Stimulated activated naive B cell treated with anti-CD40 and anti-IgM and Interleukin-4, amounts not matched to agents 10 μg/mL and 1 μg/mL and 100 μg/mL, for 72 hours (primary cell): ENCODE data around the gene C16orf90.

Experiments
- ATAC-seq, 2 donors: fragments of 150-1000 bp; cut with Tn5 transposase; replicated peaks; 2 replicates each; pipeline ENCODE4 v1.10.0; 2021; ENCODE audit warnings: moderate library complexity in 1 of 2
- DNase-seq: peaks from one replicate; pipeline ENCODE4 v3.0.0; 2021
- H3K27ac Mint-ChIP-seq: one replicate; pipeline ENCODE4 v1.8.0; 2022; ENCODE audit warnings: mild to moderate bottlenecking, mixed read lengths
- H3K27me3 Mint-ChIP-seq, 2 donors: one replicate each; pipeline ENCODE4 v1.8.0; 2022; ENCODE audit warnings: mixed read lengths in 2 of 2
- H3K36me3 Mint-ChIP-seq, 2 donors: one replicate each; pipeline ENCODE4 v1.8.0; 2022; ENCODE audit warnings: mixed read lengths in 2 of 2, mild to moderate bottlenecking in 1 of 2
- H3K4me1 Mint-ChIP-seq, 2 donors: one replicate each; pipeline ENCODE4 v1.8.0; 2022; ENCODE audit warnings: mixed read lengths in 2 of 2, mild to moderate bottlenecking in 1 of 2
- H3K4me3 Mint-ChIP-seq, 2 donors: one replicate each; pipeline ENCODE4 v1.8.0; 2022; ENCODE audit warnings: mild to moderate bottlenecking in 2 of 2, mixed read lengths in 2 of 2, moderate library complexity in 1 of 2
- H3K9me3 Mint-ChIP-seq, 2 donors: one replicate each; pipeline ENCODE4 v1.8.0; 2022; ENCODE audit warnings: mixed read lengths in 2 of 2, mild to moderate bottlenecking in 1 of 2

Gene C16orf90

DNA sequence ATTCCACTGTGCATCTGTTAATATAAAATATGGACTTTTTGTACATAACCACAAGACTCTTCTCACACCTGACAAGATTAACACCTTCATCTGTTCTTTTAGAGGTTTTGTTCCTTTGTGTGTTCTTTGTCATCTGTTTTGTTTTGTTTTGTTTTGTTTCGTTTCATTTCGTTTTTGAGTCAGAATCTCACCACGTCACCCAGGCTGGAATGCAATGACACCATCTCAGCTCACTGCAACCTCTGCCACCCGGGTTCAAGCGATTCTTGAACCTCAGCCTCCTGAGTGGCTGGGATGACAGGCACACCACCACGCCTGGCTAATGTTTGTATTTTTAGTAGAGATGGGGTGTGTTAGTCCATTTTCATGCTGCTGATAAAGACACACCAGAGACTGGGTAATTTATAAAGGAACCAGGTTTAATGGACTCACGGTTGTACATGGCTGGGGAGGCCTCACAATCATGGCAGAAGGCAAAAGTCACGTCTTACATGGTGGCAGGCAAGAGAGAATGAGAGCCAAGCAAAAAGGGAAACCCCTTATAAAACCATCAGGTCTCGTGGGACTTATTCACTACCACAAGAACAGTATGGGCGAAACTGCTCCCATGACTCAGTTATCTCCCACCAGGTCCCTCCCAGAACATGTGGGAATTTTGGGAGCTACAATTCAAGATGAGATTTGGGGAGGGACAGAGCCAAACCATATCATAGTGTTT lies 22.3 kb downstream of the C16orf90 start:
- Mint-ChIP-seq H3K4me3 (no peak overlapping the region), H3K27ac (no peak overlapping the region), H3K36me3 (peaks cover 29 to 41% of the 10 kb centered on the region in 2 donors), H3K9me3 (peaks cover 0 to 7% of the 10 kb centered on the region in 2 donors), H3K27me3 (no peaks in the 10 kb centered on the region), H3K4me1 (peaks cover 12 to 36% of the 10 kb centered on the region in 2 donors)
- ATAC-seq: no peak
- no peak for DNase-seq

DNA sequence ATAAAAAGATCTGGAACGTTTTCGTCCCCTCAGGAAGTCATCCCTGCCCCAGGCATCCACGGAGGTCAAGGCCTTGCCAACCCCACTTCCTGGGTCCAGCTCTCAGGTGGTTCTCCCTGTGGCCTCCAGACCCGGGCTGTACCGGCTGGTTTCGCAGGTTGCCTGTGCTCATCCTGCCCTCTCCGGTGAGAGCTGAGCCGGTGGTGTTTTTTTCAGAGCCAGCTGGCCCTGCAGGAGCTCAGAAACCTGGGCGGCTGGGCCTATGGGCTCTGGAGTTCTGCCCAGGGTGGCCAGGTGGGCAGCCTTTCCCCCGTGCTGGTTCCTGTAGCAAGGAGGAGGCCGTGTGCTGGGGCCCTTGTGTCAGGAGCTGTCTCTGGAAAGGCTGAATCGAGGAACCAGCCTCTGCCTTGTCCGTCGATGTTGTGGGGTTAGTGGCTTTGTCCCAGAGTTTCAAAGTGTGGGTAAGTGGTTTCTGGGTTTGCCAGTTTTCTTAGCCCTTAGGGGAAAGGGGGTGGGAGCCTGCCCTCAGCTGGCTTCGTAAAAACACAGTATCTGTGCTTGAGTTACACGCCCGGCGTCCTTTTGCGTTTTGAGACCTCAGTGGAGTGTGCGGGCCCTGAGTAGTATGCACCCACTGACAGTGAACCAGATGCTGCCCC lies 23.6 kb downstream of the C16orf90 start:
- H3K27ac Mint-ChIP-seq: no peak overlapping the region

GRCh38 chr16:3470723-3471122 lies 24.6 kb downstream of the C16orf90 start:
- Mint-ChIP-seq H3K4me3 (no peak overlapping the region), H3K36me3 (peaks cover 40 to 55% of the 10 kb centered on the region in 2 donors), H3K27ac (no peak overlapping the region), H3K9me3 (peaks cover 0 to 10% of the 10 kb centered on the region in 2 donors), H3K27me3 (no peaks in the 10 kb centered on the region), H3K4me1 (peaks cover 28 to 51% of the 10 kb centered on the region in 2 donors)
- DNase-seq (no peak), ATAC-seq (no peak)

More for the DNA sequence above, 23.6 kb downstream of the C16orf90 start:
- Mint-ChIP-seq H3K4me3 (no peak overlapping the region), H3K4me1 (peaks cover 25 to 49% of the 10 kb centered on the region in 2 donors), H3K27me3 (no peaks in the 10 kb centered on the region), H3K36me3 (peaks cover 38 to 55% of the 10 kb centered on the region in 2 donors), H3K9me3 (peaks cover 0 to 10% of the 10 kb centered on the region in 2 donors)
- no peak for ATAC-seq
- no peak for DNase-seq

GRCh38 chr16:3469736-3470135 lies 25.6 kb downstream of the C16orf90 start:
- peak overlapping the region; percentile 38 for H3K27ac Mint-ChIP-seq
- H3K4me1 Mint-ChIP-seq: peaks cover 26 to 48% of the 10 kb centered on the region in 2 donors
- DNase-seq: no peak
- peaks cover 0 to 10% of the 10 kb centered on the region in 2 donors for H3K9me3 Mint-ChIP-seq
- H3K4me3 Mint-ChIP-seq: no peak overlapping the region
- H3K36me3 Mint-ChIP-seq: peaks cover 39 to 58% of the 10 kb centered on the region in 2 donors
- no peaks in the 10 kb centered on the region for H3K27me3 Mint-ChIP-seq
- ATAC-seq: no peak

DNA sequence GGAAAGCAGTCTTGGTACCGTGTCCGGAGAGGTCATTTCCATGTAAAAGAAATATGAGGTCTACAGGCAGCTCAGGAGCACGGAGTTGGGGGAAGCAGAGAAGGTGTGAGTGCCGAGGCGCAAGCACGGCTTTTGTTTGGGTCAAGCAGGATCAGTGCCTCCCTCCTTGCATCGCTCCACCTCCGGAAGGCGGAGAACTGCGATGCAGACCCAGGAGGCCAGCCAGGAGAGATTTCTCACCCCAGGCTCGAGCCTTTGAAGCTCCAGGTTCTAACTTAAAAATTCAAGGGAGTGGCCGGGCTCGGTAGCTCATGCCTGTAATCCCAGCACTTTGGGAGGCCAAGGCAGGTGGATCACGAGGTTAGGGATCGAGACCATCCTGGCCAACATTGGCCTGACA lies 26.8 kb downstream of the C16orf90 start:
- no peak for DNase-seq
- peaks cover 26 to 56% of the 10 kb centered on the region in 2 donors for H3K4me1 Mint-ChIP-seq
- no peaks in the 10 kb centered on the region for H3K27me3 Mint-ChIP-seq
- no peak overlapping the region for H3K27ac Mint-ChIP-seq
- H3K9me3 Mint-ChIP-seq: peaks cover 0 to 9% of the 10 kb centered on the region in 2 donors
- no peak overlapping the region for H3K4me3 Mint-ChIP-seq
- peaks cover 39 to 58% of the 10 kb centered on the region in 2 donors for H3K36me3 Mint-ChIP-seq
- ATAC-seq: no peak

DNA sequence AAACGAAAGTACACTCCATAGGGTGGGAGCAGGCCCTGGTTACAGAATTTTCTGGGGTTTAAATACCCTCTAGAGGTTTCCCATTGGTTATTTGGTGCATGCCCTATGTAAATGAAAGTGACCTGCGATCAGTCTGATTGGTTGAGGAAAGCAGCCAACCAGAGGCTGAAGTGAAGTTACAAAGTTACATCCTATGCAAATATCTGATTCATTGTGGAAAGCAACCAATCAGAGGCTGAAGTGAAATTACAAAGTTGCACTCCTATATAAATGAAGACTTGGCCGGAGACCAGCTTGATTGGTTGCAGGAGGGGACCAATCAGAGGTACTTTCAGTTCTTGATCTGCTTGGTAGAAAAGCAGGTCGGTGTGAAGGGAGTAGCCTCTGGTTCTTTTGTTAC lies 27.4 kb downstream of the C16orf90 start:
- H3K36me3 Mint-ChIP-seq: peaks cover 33 to 52% of the 10 kb centered on the region in 2 donors
- no peak overlapping the region for H3K4me3 Mint-ChIP-seq
- peaks cover 0 to 6% of the 10 kb centered on the region in 2 donors for H3K9me3 Mint-ChIP-seq
- ATAC-seq: peak; percentile 29 to 45
- no peak for DNase-seq
- H3K4me1 Mint-ChIP-seq: peaks cover 22 to 51% of the 10 kb centered on the region in 2 donors
- no peaks in the 10 kb centered on the region for H3K27me3 Mint-ChIP-seq
- no peak overlapping the region for H3K27ac Mint-ChIP-seq

DNA sequence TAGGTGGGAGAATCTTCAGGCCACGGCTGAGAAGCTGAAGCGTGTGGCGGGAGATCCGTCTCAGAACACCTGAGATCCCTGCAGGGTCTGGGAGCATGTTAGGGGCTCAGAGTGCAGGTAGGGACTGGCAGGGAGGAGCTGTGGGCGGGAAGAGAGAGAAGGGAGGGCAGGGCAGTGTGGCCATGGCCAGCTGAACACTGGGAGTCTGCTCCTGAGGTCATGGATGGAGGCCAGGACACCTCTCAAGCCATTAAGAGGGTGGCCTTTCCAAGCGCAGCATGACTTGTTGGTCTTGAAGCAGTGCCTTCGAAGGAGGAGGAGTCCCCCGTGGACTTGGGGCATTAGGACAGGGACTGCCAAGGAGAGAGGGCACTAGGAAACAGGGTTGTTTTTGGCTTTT lies 28.1 kb downstream of the C16orf90 start:
- no peak for DNase-seq
- H3K27ac Mint-ChIP-seq: peak overlapping the region; percentile 67
- no peaks in the 10 kb centered on the region for H3K27me3 Mint-ChIP-seq
- H3K4me1 Mint-ChIP-seq: peaks cover 25 to 55% of the 10 kb centered on the region in 2 donors
- H3K36me3 Mint-ChIP-seq: peaks cover 26 to 45% of the 10 kb centered on the region in 2 donors
- no peak for ATAC-seq
- no peak overlapping the region for H3K4me3 Mint-ChIP-seq
- peaks cover 0 to 3% of the 10 kb centered on the region in 2 donors for H3K9me3 Mint-ChIP-seq

DNA sequence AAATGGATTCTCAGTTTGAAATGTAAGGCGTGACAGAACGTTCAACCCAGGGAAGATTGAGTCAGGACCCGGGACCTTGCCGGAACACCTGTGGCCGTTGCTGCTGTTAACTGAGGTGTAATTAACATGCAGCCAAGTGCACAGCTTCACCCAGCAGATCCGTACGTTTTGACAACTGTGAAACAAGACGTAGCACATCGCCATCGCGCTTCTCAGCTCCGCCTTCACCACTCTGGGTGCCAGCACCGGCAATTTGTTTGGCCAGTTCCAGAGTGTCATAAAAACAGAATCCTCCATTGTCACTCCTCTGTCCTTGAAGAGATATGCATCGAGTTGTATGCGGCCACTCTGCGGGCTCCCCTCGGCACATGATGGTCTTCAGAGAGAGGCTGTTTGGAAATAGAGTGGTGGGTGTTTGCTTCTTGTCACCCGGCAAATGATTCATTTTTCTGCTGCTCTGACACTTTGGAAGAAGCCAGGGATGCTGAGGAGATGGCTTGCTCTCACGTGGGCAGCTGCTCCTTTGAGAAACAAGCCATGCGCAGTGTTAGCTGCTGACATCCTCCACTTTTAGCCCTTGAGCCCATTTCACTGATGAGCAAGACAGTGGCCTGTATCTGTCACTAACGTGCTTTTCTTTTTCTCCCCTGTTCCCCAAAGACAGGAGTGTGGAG lies 29.2 kb downstream of the C16orf90 start:
- no peak for DNase-seq
- Mint-ChIP-seq H3K27me3 (no peaks in the 10 kb centered on the region), H3K4me3 (no peak overlapping the region), H3K4me1 (peaks cover 30 to 60% of the 10 kb centered on the region in 2 donors), H3K9me3 (peaks cover 0 to 3% of the 10 kb centered on the region in 2 donors), H3K36me3 (peaks cover 19 to 39% of the 10 kb centered on the region in 2 donors), H3K27ac (no peak overlapping the region)
- ATAC-seq: no peak

GRCh38 chr16:3465301-3465700 lies 30.0 kb downstream of the C16orf90 start:
- Mint-ChIP-seq H3K27me3 (no peaks in the 10 kb centered on the region), H3K9me3 (peaks cover 0 to 3% of the 10 kb centered on the region in 2 donors), H3K4me1 (peaks cover 34 to 57% of the 10 kb centered on the region in 2 donors), H3K36me3 (peaks cover 19 to 35% of the 10 kb centered on the region in 2 donors), H3K27ac (no peak overlapping the region), H3K4me3 (no peak overlapping the region)
- ATAC-seq (no peak), DNase-seq (no peak)

- Mint-ChIP-seq H3K27me3 (no peaks in the 10 kb centered on the region), H3K4me1 (peaks cover 31 to 54% of the 10 kb centered on the region in 2 donors), H3K36me3 (peaks cover 7 to 11% of the 10 kb centered on the region in 2 donors), H3K27ac (no peak overlapping the region), H3K9me3 (no peaks in the 10 kb centered on the region), H3K4me3 (peak overlapping the region in 1 of 2 donors; percentile 4)
- ATAC-seq: no peak
- DNase-seq: no peak
Measured at GRCh38 chr16:3461151-3461550, 34.1 kb downstream of the C16orf90 start.

DNA sequence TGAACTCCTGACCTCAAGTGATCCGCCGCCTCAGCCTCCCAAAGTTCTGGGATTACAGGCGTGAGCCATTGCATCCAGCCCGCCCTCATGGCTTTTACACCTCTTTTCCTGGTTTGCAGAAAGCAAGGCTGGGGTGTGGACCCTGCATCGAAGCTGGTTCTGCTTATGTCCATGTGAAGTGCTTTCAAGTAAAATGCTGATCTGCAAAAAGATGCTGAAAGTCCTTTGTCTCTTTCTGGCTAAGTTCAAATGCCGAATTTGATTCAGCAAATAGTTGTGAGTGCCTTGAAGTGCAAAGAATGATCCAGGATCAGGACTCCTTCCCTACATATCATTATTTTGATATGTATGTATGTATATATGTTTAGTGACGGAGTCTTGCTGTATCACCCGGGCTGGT lies 34.7 kb downstream of the C16orf90 start:
- Mint-ChIP-seq H3K4me1 (peaks cover 32 to 56% of the 10 kb centered on the region in 2 donors), H3K36me3 (peaks cover 6 to 8% of the 10 kb centered on the region in 2 donors)

GRCh38 chr16:3460121-3460520 lies 35.2 kb downstream of the C16orf90 start:
- H3K27ac Mint-ChIP-seq: no peak overlapping the region
- H3K27me3 Mint-ChIP-seq: no peaks in the 10 kb centered on the region
- no peak for DNase-seq
- no peak for ATAC-seq
- H3K4me1 Mint-ChIP-seq: peaks cover 30 to 56% of the 10 kb centered on the region in 2 donors
- H3K36me3 Mint-ChIP-seq: peaks cover 2 to 4% of the 10 kb centered on the region in 2 donors
- H3K4me3 Mint-ChIP-seq: no peak overlapping the region
- no peaks in the 10 kb centered on the region for H3K9me3 Mint-ChIP-seq

More for the DNA sequence above, 34.7 kb downstream of the C16orf90 start:
- DNase-seq (no peak), ATAC-seq (no peak)
- no peaks in the 10 kb centered on the region for H3K27me3 Mint-ChIP-seq
- H3K9me3 Mint-ChIP-seq: no peaks in the 10 kb centered on the region
- H3K27ac Mint-ChIP-seq: no peak overlapping the region
- no peak overlapping the region for H3K4me3 Mint-ChIP-seq

GRCh38 chr16:3459401-3460090 lies 35.7 kb downstream of the C16orf90 start:
- H3K4me3 Mint-ChIP-seq: peak overlapping the region; percentile 88 to 89
- ATAC-seq: no peak

More at GRCh38 chr16:3459401-3460090, 35.7 kb downstream of the C16orf90 start:
- H3K9me3 Mint-ChIP-seq: no peaks in the 10 kb centered on the region
- no peak for DNase-seq
- peaks cover 2 to 3% of the 10 kb centered on the region in 2 donors for H3K36me3 Mint-ChIP-seq
- peak overlapping the region; percentile 95 for H3K27ac Mint-ChIP-seq
- no peaks in the 10 kb centered on the region for H3K27me3 Mint-ChIP-seq
- peaks cover 30 to 51% of the 10 kb centered on the region in 2 donors for H3K4me1 Mint-ChIP-seq
